DMS153 (cell line): Measurements from ENCODE around the gene SLC43A3.
"Not testable (repeated sequence)": the region's sequence is repeated elsewhere in the genome, so short reads cannot be mapped to it uniquely, and the experiment has no call there.

Source experiments
- DNase-seq: peaks from one replicate; lab custom pipeline; 2025; lab: John Stamatoyannopoulos, UW

Gene SLC43A3

GRCh38 chr11:57405271-57405860, 21.6 kb downstream of the SLC43A3 start:
- DNase-seq, result no peak

DNA sequence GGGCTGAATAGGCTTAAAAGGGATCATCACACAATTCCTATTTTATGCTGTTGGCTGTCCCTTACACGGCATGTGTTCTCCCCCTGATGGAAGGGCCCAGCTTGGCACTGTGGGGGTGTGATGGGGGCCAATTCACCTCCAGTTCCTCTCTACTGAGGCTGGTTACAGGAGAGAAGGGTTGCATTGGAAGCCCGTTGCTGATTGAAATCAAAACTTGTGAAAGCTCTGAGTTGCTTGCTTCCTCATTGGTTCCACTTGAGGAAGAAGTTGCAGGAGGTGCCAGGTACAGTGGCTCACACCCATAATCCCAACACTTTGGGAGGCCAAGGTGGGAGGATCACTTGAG, 23.1 kb downstream of the SLC43A3 start:
- no peak for DNase-seq

DNA sequence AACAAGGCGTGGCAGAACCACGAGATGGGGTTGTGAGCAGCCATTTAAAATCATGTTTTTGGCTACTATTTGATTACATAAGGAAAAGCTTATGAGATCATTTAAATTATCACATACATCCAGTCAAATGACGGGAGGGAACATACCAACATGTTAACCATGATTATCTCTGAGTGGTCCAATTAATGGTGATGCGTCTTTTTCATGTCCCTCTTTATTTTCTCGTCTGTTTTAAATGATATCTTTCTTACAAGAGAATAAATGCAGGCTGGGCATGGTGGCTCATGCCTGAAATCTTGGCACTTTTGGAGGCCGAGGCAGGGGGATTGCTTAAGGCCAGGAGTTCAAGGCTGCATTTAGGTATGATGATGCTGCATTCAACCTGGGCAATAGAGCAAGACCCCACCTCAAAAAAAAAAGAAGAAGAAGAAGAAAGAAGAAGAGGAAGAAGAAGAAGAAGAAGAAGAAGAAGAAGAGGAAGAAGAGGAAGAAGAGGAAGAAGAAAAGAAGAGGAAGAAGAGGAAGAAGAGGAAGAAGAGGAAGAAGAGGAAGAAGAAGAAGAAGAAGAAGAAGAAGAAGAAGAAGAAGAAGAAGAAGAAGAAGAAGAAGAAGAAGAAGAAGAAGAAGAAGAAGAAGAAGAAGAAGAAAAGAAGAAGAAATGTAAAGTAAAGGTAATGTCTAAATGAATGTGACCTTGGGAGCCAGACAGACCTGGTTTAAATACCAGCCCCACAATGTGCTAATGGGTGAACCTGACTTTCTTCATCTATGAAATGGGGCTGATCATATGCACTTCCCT, 23.7 kb downstream of the SLC43A3 start:
- DNase-seq, result not testable (repeated sequence)

DNA sequence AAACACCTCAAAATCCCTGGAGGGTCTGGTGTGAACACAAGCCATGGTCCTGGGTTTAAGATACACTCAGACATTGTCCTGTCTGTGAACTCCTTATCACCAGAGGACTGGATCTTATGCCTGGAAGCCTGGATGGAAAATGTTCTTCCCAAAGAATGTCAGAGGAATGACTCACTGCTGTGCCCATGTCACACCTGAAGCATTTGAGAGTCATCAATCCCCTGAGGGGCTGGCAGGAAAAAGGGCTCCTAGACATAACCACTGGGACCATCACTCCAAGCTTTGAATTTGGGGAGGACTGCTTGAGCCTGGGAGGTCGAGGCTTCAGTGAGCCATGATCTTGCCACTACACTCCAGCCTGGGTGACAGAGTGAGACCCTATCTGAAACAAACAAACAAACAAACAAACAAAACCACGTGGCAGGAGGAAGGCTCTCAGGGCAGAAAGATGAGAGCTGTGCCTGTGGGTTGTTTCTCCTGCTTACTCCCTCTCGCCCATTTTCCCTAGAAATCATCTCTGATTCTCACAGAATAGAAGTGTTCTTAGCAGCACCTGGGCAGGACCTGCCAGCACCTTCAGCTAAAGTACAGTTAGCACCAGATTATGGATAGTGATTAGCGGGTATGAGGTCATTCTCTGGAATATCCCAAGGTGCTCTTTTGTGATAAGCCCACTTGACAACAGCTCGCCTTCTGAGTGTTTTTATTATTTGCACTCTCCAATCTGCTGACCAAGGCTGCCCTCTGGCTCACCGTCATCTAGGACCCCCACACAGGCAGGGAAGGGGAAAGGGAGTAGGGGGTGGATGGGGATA, 24.5 kb downstream of the SLC43A3 start:
- DNase-seq, result no peak

DNA sequence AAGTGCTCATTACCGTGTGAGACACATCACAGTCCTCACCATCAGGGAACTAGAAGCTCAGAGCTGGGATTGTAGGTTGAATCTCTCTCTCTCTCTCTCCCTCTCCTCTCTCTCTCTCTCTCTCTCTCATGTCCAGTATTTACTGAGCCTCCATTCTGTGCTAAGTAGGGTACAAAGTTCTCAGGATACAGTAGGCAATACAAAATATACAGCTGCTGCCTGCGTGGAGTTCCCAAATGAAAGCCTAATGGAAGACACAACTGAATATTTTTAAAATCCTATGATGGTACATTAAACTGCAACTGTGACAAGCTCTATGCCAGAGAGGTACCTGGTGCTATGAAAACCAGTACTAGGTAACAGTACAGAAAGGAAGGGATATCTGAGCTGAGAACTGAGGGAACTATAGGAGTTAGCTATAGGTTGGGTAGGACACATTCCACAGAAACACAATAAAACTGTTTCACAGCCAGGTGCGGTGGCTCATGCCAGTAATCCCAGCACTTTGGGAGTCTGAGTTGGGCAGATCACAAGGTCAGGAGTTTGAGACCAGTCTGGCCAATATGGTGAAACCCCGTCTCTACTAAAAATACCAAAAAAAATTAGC, 26.8 kb downstream of the SLC43A3 start:
- no peak for DNase-seq

GRCh38 chr11:57399221-57399620, 27.7 kb downstream of the SLC43A3 start:
- DNase-seq, result no peak

GRCh38 chr11:57397394-57397990, 29.4 kb downstream of the SLC43A3 start:
- no peak for DNase-seq

DNA sequence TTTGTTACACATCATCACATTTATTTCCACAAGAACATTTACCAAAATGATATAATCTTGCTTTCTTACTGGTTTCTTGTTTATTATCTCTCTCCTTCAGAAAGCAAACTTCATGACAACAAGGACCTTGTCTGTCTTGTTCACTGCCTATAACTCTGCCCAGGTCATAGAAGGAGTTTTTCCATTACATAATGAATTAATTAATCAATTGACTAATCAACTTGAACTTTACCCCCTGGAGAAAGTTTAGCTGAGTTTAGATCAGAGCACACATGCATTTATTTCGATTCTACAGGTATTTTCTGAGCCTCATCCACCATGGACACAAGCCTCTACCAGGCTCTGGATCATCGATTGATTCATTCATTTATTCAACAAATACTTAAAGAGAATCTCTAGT, 30.2 kb downstream of the SLC43A3 start:
- no peak for DNase-seq

GRCh38 chr11:57395905-57396623, 30.9 kb downstream of the SLC43A3 start:
- DNase-seq, result no peak

DNA sequence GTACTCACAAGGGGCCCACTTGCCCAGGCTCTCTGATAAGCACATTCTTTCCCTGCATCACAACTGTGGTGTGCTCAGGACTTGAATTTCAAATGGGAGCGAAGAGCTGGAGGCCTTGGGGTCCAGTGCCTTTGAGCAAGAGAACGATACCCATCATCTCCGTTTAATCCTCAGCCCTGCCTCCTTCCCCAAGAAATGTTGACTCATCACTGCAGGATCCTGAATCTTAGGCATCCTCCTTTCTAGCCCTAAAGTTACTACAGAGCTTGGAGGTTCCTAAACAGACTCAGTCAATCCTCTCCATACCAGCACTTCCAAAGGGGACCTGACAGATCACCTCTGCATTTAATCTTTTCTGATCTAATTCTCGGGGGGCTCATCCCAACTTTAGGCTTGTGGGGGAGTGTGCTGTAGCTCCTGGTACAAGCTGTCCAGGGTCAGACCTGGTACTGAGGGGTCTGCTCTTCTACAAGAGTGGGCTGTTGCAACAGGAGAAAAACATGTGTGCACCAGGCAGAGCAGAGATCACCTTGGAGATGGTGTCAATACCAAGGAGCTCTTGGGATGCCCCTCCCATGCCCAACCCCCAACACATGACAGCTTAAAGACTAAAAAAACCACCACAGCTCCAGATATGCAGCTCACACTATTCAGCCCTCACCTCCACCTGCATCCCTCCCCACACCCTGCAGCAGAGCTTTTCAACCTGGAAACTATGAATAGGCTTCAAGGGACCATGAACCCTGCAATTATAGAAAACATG, 32.5 kb downstream of the SLC43A3 start:
- no peak for DNase-seq

DNA sequence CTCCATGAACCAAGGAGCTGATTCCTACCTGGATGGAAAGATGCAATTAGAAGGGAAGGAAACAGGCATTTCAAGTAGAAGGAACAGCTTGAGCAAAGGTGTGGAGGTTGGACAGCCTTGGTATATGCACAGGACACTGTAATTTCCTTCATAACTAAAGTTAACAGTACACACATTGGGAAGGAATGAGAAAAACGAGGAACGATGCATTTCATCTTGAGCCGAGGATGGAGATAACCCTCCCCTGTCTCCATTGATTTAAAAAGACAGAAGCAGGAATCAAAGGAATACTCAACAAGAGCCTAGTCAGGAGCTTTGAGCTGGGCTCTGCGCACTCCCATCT, 34.2 kb downstream of the SLC43A3 start:
- no peak for DNase-seq

DNA sequence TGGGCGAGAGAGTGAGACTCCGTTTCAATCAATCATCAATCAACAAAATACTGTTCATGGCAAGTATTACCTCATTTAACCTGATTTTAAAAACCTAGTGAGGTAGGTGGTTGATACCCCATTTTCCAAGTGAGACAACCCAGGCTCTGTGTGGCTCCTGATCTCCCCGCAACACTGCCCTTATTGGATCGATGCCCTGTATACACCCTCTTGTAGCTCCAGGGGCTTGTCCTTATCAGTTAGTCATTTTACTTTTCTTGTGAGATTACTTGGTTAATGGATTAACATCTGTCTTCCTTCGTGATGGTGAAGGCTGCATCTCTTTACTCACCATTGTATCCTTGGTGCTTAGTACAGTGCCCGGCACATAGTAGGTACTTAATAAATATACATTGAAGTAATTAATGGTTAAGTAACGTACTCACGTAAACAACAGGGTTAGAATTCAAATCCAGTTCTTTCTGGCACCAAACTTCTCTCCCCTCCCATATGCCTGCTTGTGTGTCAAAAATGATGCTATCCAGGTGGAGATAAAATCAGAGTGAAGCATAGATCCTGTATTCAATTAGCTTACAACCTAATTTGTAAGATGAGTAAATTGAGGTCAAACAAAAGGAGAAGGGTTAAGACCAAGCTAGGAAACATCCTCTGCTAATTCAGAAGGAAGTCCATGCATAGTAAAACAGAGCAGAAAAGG, 34.7 kb downstream of the SLC43A3 start:
- no peak for DNase-seq

DNA sequence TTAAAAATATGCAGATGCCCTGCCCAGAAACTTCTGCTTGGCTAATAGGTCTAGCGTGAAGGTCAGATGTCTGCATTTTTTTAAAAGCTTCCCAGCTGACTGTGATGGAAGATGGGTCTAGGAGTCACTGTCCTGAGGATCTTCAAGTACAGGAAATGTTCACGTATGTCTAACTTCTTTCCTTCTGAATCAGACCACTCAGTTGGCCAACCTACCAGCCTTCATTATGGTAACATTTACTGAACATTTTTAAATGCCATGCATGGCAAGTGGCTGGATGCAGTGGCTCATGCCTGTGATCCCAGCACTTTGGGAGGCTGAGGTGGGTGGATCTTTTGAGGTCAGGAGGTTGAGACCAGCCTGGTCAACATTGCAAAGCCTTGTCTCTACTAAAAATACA, 35.4 kb downstream of the SLC43A3 start:
- no peak for DNase-seq

DNA sequence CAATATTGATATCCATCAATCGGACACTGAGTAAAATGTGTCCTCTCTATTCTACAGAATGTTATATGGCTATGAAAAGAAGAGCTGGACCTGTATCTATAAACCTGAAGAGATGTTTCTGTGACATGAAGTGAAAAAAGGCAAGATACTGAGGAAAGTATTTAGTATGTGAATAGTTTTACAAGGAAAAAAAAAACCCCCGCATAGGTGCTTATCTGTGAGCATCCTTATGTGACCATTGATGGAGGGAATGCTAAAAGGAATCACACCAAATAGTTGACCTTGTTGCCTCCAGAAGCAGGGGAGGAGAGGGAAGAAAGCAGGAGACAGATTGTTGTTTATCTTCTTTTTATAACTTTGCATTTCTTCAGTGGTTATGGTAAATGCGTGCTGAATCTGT, 35.8 kb downstream of the SLC43A3 start:
- DNase-seq, result no peak

- DNase-seq, result no peak
Measured at GRCh38 chr11:57390535-57390934, 36.4 kb downstream of the SLC43A3 start, which contains the start of gene PRG2. TSS of gene PRG2 (minus strand) at chr11:57390650. CDS start at chr11:57389944, 706 bp downstream.

GRCh38 chr11:57387289-57388030, 39.5 kb downstream of the SLC43A3 start:
- DNase-seq, result no peak

DNA sequence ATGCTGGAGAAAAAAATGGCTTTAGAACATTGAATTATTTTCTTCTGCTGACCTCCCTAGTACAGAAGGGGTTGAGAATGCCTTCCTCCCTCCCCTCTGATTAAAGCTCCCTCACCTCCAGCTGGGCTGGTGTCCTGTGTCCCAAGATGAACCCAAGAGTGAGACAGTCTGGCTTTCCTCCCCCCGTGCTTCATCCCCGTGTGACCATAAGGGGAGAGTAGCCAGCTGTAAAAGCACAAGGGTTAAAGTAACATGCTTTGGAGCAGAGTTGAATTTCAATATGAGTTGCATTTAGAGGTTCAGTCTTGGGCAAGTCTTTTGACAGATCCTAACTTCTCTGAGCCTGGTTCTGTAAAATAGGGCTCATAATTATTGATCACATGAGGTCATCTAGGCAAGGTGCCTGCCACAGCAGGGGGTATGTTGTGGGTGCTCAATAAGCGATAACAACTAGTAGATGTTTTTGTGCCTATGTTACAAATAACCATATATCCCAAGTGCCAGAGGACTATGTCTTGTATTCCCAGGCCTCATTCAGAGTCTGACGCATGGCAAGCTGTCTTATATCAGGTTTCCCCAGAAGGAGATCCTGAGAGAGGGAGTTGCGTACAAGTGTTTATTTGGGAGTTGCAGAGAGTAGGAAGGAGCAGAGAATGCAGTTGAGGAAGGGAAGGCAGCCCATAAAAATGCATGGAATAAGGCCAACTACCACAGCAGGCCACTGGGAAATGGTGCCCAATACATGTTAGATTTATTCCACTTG, 40.6 kb downstream of the SLC43A3 start:
- DNase-seq, result no peak

GRCh38 chr11:57380975-57381374, 45.9 kb downstream of the SLC43A3 start, which contains the start of gene PRG3:
TSS of gene PRG3 (minus strand) at chr11:57381150. CDS start at chr11:57380708, 442 bp downstream.
- DNase-seq, result no peak

- no peak for DNase-seq
Measured at GRCh38 chr11:57379732-57380131, 47.2 kb downstream of the SLC43A3 start.
